Kidney tubule cell (primary cell): Measurements from ENCODE around the gene SLCO2A1.

Experiments
- DNase-seq: peaks from one replicate; pipeline ENCODE4 v3.0.0-alpha.2; 2018; ENCODE audit warnings: low spot score

The SLCO2A1 gene

DNA sequence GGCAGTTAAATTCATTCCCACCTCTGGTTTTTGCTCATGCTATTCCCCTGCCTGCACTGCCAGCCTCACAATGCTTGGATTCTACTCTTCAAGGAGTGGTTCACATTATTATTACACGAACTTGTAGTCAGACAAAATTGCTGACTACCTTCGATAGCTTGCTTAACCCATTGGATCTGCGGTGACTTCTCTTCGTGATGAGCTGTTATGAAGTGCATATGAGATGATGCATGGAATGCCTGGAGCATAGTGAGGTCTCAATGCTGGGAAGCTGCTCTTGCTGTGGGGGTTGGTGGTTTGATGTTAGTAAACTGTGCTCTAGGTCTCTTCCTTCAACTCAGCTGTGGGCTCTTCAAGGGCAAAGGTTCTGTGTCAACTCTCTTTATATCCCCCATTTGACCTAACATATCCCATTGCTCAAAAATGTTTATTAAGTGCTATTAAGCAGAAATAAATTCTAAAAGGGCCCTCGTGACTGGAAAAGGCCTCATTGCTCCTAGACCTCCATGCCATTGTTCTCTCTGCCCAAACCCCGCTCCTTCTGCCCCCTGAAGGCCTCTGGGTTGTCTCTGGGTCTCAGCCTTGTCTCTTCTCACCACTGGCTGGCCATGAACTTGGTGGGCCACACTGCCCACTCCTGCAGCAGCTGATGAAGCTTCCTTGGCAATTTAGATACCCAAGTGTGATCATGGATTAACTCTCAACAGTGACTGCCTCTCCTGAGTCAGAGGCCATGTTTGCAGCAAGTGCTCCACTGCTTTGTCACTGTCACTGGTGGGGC lies 4.5 kb upstream of the SLCO2A1 start:
- DNase-seq, result no peak

DNA sequence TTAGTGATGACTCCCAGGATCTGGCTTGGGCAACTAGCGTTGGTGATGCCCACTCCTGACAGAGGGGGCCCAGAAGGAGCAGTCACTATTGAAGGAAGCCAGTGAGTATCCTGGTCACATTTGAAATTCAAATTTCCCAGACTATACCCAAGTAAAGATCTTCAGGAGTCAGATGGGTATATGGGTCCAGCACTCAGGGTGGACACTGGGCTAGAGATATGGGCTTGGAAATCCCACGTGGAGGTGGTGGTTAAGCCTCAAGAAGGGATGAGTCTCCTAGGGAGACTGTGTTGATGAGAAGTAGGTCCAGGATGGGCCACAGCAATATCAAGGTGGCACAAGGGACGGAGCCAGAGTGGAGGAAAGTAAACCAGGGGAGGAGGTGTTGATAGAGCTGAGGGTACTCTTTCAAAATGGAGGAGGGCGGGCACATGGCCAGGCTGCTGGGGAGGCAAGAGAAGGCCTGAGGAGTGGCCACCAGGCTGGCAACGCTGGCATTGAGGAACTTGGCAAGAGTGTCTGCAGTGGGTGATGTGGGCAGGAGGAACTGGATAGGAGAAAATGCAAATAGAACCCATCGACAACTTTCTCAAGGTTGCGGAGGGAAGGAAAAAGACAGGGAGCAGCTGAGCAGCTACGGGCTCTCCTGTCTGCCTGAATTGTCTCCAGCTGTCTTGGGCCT lies 3.7 kb upstream of the SLCO2A1 start:
- DNase-seq, result no peak

DNA sequence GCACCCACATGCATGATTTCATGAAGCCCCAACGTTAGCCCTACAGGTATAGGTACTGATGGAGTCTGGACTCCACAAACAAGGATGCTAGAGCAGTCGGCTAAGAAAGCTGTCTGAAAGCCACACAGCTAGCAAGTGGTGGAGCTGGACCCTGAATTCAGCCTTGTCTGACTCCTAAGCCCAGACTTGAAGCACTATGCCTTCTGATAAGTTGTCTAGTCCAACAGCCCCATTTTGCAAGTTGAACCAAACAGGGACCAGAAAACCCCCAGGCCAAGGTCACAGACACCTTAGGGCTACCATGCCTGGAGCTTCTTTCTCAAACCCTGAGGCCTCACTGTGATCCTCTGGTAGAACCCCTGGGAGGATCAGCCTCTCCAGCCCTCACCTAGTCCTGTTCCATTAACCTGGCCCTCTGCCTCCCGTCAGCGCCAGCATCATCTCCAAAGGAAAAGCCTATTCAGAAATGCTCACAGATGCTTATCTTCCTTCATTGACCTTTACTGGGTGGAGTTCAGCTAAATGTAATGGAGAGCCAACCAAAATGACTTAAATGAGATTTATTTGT lies 1.7 kb upstream of the SLCO2A1 start:
- DNase-seq, result no peak

DNA sequence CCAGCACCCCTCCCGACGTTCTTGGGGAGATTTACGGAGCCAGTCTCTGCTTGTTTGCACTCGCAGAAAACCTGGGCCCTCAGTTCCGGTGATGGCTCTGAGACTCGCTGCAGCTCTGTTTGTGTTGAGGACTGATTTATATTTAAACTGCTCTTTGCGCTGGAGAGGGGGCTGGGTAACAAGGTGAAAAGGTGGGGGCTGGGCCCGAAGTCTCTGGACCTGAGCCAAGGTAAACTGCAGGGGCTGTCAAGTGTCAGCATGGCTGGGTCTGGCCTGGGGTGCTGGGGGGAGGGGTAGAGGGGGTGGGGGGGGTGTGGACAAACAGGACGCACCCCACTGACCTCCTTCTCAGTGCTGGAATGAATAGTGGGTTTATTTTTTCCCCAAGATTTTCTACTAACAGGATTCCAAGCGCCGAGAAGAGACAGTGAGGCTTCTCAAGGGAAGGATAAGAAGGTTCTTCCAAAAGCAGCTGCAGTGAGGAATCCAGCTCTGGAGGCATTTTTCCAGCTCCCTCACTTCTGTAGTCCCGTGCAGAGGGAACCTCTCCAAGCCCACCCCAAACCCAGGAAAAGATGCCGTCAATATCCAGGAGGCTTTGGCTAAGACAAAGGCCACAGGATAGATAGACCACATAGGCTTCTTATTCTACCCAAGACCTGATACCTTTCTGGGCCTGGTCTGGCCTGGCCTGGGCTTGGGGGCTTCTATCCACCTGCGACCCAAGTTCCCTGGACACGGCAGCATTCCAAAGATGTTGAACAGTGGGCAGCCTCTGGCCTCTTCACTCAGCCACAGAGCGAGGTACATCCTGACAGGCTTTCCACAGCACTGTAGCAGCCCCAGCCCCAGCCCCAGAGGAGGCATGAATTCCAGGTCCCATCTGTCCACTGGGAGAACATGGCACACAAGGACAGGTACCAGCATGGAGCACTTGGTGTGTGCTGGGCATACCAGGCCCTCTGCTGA lies 938 bp upstream of the SLCO2A1 start:
- DNase-seq, result no peak

DNA sequence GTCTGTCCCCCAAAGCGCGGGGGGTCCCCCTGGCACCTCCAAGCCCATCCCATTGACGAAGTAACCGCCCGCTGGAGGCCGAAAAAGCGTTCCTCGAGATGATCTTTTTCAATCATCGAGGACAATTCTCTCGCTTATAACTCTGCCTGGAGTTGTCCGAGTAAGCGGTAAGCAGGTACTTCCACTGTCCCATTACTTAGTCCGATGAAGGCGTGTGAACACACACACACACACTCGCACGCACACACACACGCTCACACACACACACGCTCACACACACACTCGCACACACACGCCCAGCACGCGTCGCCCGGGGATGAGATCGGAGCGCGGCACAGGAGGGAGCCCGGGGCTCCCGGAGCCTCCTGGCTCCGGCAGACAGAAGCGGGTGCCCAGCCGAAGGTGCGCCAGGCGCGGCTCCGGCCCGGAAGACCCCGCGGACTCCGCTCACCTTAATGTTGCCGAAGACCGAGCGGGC lies 430 bp downstream of the SLCO2A1 start:
- DNase-seq, result peak; percentile 32

DNA sequence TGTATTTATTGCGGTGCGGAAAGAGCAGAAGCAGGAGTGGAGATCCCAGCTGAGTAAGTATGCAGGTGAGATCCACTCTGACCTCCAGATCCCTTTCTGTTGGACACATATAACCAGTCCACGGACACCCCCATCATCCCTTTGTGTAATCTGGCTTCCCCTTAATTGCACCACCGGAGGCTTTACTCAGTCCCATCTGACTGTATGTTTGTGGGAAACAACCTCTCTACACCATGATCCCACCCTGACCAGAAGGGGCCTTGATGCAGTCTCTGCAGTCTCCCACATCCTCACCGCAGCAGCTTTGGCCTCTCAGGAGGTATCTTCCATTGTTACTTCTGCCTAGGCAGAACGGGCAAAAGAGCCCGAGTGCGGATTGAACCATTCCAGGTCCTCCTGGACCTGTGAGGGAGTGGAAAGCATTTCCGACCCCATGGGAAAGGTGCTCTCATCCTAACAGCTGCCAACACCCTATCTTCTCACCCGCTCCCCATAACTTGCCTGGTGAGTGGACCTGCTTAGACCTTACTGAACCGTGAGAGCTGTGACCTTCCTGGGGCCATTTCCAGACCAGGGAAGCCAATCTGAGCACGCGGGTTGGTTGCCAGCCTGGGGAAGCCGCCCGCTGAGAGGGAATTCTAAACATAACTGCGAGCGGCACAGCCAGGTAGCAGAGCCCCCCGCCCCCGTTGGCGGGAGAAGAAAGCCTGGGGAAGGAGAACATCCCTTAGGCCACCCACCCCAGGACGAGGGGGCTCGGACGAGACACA lies 1.1 kb downstream of the SLCO2A1 start:
- DNase-seq, result peak; percentile 23

DNA sequence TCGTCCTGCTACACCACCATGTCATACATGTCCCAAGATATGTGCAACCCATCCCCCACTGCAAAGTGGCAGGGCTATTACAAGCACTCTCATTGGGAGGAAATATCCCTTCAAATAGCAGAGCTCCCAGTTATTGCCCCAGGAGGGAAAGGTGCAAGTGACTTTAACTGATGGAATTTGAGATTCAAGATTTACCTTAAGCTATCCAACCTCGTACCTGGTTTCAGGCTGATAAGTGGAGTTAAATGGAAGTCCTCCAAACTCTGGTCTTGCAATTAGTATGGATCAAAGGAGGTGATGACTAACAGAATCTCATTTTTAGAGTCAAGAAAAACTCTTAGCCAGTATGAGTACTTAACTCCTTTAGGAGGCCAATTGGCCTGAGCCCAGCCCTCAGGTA lies 2.1 kb downstream of the SLCO2A1 start:
- peak; percentile 35 for DNase-seq

DNA sequence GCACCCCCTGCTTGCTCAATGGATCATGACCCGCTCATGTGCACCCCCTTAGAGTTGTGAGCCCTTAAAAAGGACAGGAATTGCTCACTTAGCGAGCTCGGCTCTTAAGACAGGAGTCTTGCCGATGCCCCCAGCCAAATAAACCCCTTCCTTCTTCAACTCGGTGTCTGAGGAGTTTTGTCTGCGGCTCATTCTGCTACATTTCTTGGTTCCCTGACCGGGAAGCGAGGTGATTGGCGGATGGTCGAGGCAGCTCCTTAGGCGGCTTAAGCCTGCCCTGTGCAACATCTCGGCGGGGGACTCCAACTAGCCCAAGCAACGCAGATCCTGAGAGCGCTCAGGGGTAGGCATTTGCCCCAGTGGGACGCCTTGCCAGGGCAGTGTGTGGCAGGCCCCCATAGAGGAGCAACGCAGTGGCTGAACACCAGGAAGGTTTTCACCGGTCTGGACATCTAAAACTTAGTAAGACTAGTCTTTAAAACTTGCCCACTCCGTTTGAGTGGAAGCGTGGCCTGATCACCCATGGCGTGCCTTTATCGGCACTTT lies 9.5 kb downstream of the SLCO2A1 start:
- DNase-seq, result no peak

DNA sequence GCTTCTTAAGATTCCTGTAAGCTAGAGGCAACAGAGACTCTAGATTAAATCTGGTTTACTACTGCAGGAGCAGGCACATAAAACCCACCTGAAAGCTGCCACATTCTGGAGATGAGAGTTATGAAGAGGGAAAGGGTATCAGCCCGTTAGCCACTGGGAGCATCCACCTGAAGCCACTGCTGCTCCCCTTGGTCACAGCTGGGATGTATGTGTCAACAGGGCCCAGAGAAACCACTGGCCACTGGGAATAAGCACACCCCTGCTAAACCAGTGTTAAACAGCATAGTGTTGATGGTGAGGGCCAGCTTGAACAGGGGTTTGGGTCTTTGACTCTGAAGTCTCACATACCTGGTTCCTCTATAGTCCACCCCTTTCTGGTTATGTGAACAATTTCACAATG lies 10.9 kb downstream of the SLCO2A1 start:
- no peak for DNase-seq

DNA sequence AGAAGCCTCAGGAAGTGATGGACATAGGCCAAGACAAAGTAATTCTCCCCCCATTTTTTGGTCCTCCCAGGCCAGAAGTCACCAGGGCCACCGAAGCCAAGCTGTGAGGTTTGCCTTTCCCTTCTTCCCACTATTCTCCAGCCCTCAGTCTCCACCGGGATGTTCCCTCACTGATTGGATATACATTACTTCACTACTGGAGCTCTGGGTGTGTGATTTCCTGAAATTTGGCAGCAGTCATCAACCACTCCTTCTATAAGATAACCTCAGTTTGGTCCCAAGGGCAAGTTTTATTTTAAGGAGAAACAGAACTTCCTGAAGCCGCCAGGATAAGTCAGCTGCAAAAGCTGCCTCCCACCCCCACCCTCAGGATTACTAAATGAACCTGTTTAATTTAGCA lies 11.3 kb downstream of the SLCO2A1 start:
- no peak for DNase-seq

DNA sequence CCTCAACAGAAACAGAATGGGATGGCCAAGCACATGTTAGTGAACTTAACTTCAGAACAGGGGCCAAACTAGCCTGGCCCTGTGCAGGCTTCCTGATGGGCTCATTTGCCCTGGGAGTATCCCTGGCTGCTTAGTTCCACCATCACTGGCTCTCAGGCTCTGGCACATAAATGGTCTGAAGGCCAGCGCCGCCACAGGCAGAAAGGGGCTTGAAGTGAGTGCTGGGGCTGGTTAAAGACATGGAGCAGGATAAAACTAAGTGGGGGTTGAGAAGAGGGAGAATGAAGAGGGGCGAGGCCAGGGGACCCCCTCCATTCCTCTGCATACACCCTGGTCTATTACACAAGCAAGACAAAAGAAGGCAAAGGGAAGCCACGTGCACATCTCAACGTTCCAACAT lies 12.2 kb downstream of the SLCO2A1 start:
- DNase-seq, result no peak

DNA sequence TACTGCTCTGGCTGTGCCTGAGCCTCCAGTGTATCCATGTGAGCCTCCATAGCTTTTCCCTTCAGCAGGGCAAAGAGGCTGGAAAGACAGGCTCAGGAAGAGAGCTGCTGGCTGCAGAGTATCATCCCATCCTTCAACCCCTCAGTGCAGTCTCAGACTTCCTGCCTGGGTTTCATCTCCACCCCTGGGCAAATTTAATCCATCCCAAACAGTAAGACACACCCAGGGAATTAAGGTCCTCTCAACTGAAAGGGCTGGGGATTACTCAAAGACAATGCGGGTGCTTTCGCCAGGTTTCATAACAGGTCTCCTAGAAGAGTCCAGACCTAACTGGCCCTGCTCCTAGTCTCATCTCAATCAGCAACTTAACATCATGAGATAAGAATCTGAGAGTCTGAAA lies 15.5 kb downstream of the SLCO2A1 start:
- no peak for DNase-seq

DNA sequence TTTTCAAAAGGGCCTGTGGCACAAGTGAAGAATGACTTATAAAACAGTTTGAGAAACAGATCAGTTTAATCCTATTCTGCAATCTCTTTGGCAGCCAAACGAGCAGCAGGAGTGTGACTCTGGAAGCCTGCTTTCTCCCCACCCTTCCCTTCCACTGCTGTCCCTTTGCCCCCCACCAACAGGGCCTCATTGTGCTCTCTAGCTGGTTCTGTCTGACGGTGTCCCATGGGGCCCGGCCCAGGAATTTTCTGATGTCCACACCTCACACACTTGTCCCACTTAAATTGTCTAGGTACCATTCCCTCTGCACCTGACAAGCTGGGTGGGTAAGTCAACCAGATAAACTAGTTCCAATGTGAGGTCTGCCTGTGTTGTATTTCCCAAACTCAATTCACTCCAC lies 16.4 kb downstream of the SLCO2A1 start:
- no peak for DNase-seq

DNA sequence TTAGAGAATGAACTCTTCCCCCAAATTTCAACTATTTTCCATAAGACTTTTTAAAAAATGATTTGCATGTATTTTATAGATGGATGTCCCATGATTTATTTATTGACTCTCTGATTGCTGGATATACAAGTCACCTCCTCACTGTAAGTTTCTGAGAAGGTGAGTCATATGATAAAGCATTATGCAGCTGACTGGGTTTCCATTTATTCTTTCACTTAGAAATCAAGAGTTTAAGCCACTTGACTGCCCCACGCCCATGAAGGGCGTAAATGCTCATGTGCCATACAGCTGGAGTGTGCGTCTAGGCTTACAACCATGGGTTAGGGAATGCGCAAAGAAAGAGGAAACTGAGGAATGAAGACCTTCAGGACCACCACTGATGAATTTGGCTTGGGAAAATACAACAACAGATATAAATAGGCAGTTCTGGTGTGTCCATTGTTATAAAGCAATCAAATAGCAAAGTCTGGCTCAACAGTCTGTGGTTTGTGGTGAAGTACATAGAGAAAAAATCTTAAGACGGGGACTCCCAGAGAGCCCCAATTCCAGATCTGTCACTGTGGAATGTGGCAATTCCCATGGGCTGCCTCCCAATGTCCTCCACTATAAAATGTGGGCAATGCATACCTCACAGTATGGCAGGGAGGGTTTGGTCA lies 20.3 kb downstream of the SLCO2A1 start:
- DNase-seq, result peak; percentile 82

DNA sequence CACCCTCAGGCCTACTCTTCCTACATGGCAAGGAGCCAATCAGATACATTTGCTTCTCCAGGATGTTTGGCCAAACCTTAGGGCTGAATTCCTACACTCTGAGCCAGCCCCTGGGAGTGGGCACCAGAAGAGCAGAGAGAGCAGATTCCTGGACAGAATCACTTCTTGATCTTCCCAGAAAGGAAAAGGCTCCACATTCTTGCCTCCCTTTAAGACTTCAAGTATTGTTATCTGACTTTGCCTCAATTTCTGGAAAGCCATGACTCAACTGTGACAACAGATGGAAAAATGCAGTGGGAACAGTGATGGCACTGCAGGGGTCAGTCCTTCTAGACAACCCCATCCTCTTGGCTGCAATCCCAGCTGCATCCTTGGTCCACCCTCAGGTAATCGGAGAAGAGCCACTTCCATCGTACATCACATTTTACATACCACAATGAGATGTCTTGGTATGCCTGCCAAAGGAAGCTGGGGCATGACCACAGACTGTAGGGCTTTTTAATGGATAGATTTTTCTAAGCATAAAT lies 21.0 kb downstream of the SLCO2A1 start:
- DNase-seq, result peak; percentile 99

DNA sequence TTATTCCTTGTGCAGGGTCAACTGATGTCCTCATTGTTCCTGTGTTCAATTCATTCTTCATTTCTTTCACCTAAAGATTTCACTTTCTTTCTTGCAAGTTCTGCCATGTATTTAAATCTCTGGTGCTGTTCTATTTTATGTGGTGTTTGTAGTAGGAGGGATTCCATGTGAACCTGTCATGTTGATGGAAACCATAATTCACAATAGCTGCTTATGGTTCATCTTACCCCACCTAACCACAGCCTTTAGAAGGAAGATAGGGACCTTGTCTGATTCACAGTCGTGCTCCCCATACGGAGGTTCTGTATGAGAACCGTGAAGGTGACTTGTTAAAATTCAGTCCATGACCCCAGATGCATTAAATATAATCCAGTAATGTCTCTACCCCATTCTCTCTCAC lies 21.9 kb downstream of the SLCO2A1 start:
- no peak for DNase-seq

DNA sequence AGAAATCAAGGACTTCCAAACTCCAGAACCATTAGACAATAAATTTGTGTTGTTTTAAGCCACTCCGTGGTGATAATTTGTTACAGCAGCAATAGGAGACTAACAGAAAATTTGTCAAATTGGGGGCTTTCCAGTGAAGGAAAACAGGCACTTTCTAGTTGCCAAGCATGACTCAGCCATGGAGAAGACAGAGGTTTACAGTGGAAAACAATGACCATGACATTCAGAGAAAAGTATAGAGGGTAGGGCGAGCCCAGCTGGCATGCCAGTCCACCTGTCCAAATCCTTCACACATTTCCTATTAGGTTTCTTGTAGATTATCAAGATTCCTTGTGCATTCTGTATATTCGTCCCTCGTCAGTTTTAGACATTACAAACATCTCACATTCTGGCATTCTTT lies 24.9 kb downstream of the SLCO2A1 start:
- DNase-seq, result peak; percentile 57

DNA sequence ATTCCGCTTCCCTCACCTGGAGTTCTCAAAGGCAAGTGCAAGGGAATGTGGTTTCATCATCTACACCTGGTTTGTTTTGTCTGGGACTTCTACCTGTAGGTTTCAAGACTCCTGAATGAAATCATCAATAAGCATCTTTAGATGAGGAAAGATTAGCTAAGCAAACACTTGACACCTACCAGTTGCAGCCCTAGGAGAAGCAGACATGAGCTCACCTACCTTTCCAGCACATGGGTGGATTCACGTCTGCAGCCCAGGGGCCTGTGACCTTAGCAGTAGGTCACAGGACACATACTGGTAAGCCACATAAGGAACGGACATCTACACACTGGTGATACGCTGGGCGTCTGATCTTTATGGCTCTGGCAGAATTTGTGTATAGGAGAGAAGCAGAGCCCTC lies 26.7 kb downstream of the SLCO2A1 start:
- DNase-seq, result peak; percentile 73

DNA sequence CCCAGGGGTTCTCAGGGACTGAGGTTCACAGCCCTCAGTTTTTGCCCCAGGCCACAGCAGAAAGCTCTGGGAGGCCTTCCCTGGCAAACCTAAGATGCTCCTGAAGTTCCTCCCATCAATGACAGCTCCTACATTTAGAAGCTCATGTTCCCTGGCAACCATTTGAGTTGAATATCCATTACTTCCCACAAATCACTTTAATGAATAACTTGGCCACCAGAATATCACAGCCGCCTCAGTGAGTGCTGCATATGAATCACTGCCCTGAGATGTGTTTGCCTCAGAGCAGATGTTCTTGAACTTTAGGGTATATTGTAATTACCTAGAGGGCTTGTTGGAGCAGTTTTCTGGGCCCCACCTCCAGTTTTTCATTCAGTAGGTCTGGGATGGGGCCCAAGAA lies 27.4 kb downstream of the SLCO2A1 start:
- DNase-seq, result peak; percentile 95

DNA sequence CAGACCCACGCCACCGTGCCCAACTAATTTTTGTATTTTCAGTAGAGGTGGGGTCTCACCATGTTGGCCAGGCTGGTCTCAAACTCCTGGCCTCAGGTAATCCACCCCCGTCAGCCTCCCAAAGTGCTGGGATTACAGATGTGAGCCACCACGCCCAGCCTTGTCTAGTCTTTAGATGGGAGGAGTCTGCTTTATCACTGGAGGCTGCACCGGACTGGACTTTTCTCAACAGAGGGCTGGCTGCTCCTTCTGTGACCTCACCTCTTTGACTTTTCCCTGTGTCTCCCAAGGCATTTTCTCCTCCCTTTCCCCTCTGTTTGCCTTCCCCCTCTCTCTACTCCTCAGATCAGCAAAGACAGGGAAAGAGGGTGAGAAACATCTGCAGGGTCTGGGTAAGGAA lies 28.5 kb downstream of the SLCO2A1 start:
- no peak for DNase-seq
